Lung (tissue), 12 donors: ENCODE measurements around the gene EXPH5. TPM values are rescaled to one million over a fixed set of nuclear protein-coding genes. Genes with fewer than 3 reads are reported as not detected.
A peak's percentile ranks its signal among the peaks of the same experiment; 100 is the strongest.

Source experiments
- ATAC-seq: fragments of 200-7000 bp; cut with Tn5 transposase; one replicate; pipeline ENCODE4 v1.9.1; 2020; ENCODE audit warnings: moderate number of reproducible peaks; ENCODE audit not compliant: insufficient read depth, low FRiP score
- DNase-seq, 3 donors: peaks; one replicate each; pipeline ENCODE4 v3.0.0-alpha.2; 2013 to 2017
- H3K27ac ChIP-seq, 2 donors: one replicate each; pipeline ENCODE4 v1.5.1; 2013; ENCODE audit warnings: mild to moderate bottlenecking in 2 of 2, moderate library complexity in 2 of 2, control low read depth in 1 of 2, inconsistent platforms in 1 of 2, low read depth in 1 of 2, low read length in 1 of 2
- H3K27me3 ChIP-seq, 3 donors: one replicate each; pipeline ENCODE4 v1.5.1; 2013; ENCODE audit warnings: low read length in 2 of 3; ENCODE audit not compliant: control insufficient read depth in 3 of 3, insufficient read depth in 3 of 3
- H3K36me3 ChIP-seq, 4 donors: one replicate each; pipeline ENCODE4 v1.5.1; 2013; ENCODE audit warnings: low read length in 4 of 4, mild to moderate bottlenecking in 1 of 4, moderate library complexity in 1 of 4; ENCODE audit not compliant: control insufficient read depth in 4 of 4, insufficient read depth in 4 of 4
- H3K4me1 ChIP-seq, 5 donors: one replicate each; pipeline ENCODE4 v1.5.1; 2013; ENCODE audit warnings: low read length in 5 of 5, mild to moderate bottlenecking in 2 of 5, moderate library complexity in 1 of 5; ENCODE audit not compliant: control insufficient read depth in 5 of 5, insufficient read depth in 5 of 5
- H3K4me3 ChIP-seq: one replicate; pipeline ENCODE4 v1.5.1; 2013; ENCODE audit warnings: mild to moderate bottlenecking, control low read depth, moderate library complexity
- H3K9ac ChIP-seq, 2 donors: one replicate each; pipeline ENCODE4 v1.5.1; 2013; ENCODE audit warnings: low read length in 2 of 2, control low read depth in 1 of 2; ENCODE audit not compliant: insufficient read depth in 1 of 2
- H3K9me3 ChIP-seq, 4 donors: one replicate each; pipeline ENCODE4 v1.5.1; 2013; ENCODE audit warnings: low read length in 3 of 4, mild to moderate bottlenecking in 1 of 4, moderate library complexity in 1 of 4; ENCODE audit not compliant: control insufficient read depth in 4 of 4, insufficient read depth in 3 of 4
- WGBS, 2 donors: extraction: QIAGEN DNeasy Blood & Tissue Kit; methylation state at CpG; one replicate each; pipeline ENCODE4 v1.1.7; 2013; 5-methylcytosine and 5-hydroxymethylcytosine counted together
- polyA plus RNA-seq, 2 donors: library from polyadenylated mRNA; stranded (reverse); fragments of 200-250 nt; gene quantifications; one replicate each; pipeline ENCODE4 v1.2.1, GENCODE V29; 2013
- total RNA-seq, 2 donors: library from RNA; depleted of rRNA in 1 of 2; stranded (reverse); fragments of >200 nt in 1 of 2; gene quantifications; one replicate each; pipeline ENCODE4 v1.2.1, GENCODE V29; 2014 to 2021
- TF ChIP-seq, protein P1 (sequence below): IDR thresholded peaks from 2 replicates; pipeline ENCODE4 v1.5.1; 2012; ENCODE audit warnings: mild to moderate bottlenecking; ENCODE audit errors: control extremely low read depth, extremely low read depth
- donor health status: control.
- donor health status: control.
- donor health status: Bipolar disorder and iron deficiency.
- donor health status: healthy.
- donor health status: DM: yes; HTN: yes; CAD: no.

Gene EXPH5
- total and polyA plus RNA-seq, 4 donors, result 1.1 to 28.8 (median 15.2) TPM

DNA sequence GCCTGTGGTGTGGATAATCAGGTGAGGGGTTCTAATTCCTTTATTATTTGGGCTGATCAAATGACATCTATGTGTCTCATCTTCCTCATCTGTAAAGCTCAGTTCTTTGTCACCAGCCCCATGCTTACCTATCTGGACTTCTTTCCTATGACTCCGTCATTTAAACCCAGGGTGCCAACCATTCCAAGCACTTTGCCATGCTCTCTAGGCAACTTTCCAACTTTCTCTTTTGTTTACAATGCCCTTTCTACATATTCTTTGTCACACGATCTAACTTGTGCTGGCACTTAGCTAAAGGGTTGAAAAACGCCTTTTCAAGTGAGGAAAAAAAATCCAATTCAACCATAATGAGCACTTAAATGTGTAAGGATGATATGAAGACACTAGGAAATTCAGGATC, 27.9 kb downstream of the EXPH5 start:
- peaks cover 0 to 3% (median 0%) of the 10 kb centered on the region in 4 donors for H3K9me3 ChIP-seq
- H3K27me3 ChIP-seq, result no peaks in the 10 kb centered on the region
- TF ChIP-seq, protein P1, sequence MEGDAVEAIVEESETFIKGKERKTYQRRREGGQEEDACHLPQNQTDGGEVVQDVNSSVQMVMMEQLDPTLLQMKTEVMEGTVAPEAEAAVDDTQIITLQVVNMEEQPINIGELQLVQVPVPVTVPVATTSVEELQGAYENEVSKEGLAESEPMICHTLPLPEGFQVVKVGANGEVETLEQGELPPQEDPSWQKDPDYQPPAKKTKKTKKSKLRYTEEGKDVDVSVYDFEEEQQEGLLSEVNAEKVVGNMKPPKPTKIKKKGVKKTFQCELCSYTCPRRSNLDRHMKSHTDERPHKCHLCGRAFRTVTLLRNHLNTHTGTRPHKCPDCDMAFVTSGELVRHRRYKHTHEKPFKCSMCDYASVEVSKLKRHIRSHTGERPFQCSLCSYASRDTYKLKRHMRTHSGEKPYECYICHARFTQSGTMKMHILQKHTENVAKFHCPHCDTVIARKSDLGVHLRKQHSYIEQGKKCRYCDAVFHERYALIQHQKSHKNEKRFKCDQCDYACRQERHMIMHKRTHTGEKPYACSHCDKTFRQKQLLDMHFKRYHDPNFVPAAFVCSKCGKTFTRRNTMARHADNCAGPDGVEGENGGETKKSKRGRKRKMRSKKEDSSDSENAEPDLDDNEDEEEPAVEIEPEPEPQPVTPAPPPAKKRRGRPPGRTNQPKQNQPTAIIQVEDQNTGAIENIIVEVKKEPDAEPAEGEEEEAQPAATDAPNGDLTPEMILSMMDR, result no peak
- 53 to 80% methylated on average over 3 of the region's 3 CpGs for WGBS, 2 donors
- H3K4me1 ChIP-seq, result peaks cover 0 to 13% (median 0%) of the 10 kb centered on the region in 5 donors
- peak in 1 of 3 donors; percentile 47 for DNase-seq
- no peak overlapping the region for H3K4me3 ChIP-seq
- no peak overlapping the region for H3K27ac ChIP-seq
- no peaks in the 10 kb centered on the region for H3K36me3 ChIP-seq
- no peak overlapping the region for H3K9ac ChIP-seq
- ATAC-seq, result no peak

GRCh38 chr11:108562746-108563581, 30.6 kb downstream of the EXPH5 start:
- Histone ChIP-seq H3K9ac (no peak overlapping the region), H3K27ac (peak overlapping the region in 1 of 2 donors; percentile 18), H3K9me3 (peaks cover 0 to 3% (median 0%) of the 10 kb centered on the region in 4 donors), H3K4me1 (peaks cover 0 to 20% (median 2%) of the 10 kb centered on the region in 5 donors), H3K4me3 (no peak overlapping the region), H3K36me3 (no peaks in the 10 kb centered on the region), H3K27me3 (no peaks in the 10 kb centered on the region)
- no peak for ATAC-seq
- peak in 1 of 3 donors; percentile 41 for DNase-seq
- TF ChIP-seq, protein P1, result no peak
- WGBS, 2 donors, result 77 to 81% methylated on average over 5 of the region's 5 CpGs

GRCh38 chr11:108561535-108561991, 32.0 kb downstream of the EXPH5 start:
- peaks cover 0 to 20% (median 2%) of the 10 kb centered on the region in 5 donors for H3K4me1 ChIP-seq
- ATAC-seq (peak; percentile 25), DNase-seq (no peak)
- H3K36me3 ChIP-seq, result no peaks in the 10 kb centered on the region
- H3K27ac ChIP-seq, result peak overlapping the region in 1 of 2 donors; percentile 52
- TF ChIP-seq, protein P1, result no peak
- 24 to 56% methylated on average over 3 of the region's 3 CpGs for WGBS, 2 donors
- H3K9ac ChIP-seq, result no peak overlapping the region
- H3K4me3 ChIP-seq, result no peak overlapping the region
- no peaks in the 10 kb centered on the region for H3K27me3 ChIP-seq
- peaks cover 0 to 3% (median 0%) of the 10 kb centered on the region in 4 donors for H3K9me3 ChIP-seq
